ENCODE measurements around the gene NSD2. TPM values are rescaled to one million over a fixed set of nuclear protein-coding genes. Genes with fewer than 3 reads are reported as not detected.

NSD2 gene
- total RNA-seq, 1 experiment from 2014 or later = 136 TPM

- Histone ChIP-seq H3K79me1 (ENCODE audit: insufficient read depth, low read depth, low read length, poor library complexity, severe bottlenecking) (no peaks in the 10 kb centered on the region), H2BK5ac (ENCODE audit: insufficient read length, low read length) (no peak overlapping the region), H3K9me3 (ENCODE audit: control insufficient read depth, low read depth, low read length) (no peaks in the 10 kb centered on the region), H3K14ac (ENCODE audit: insufficient read depth, low read length) (no peak overlapping the region), H3K18ac (ENCODE audit: insufficient read length, low read depth, low read length) (no peak overlapping the region), H3T11ph (ENCODE audit: low read length) (no peak overlapping the region), H3K23ac (ENCODE audit: insufficient read length, low read depth, low read length) (no peak overlapping the region), H3K56ac (ENCODE audit: insufficient read length, low read depth, low read length) (no peak overlapping the region), H3K79me2 (ENCODE audit: insufficient read depth, low read length) (no peaks in the 10 kb centered on the region), H2BK12ac (ENCODE audit: insufficient read length, low read depth, low read length) (no peak overlapping the region), H2BK120ac (ENCODE audit: low read depth, low read length, poor library complexity, severe bottlenecking) (no peak overlapping the region), H2BK20ac (ENCODE audit: low read depth, low read length, poor library complexity, severe bottlenecking) (no peak overlapping the region), H4K5ac (ENCODE audit: insufficient read length, low read depth, low read length) (no peak overlapping the region), H3K4me1 (ENCODE audit: insufficient read depth, low read length) (no peaks in the 10 kb centered on the region), H3K27me3 (ENCODE audit: insufficient read depth, low read length) (no peaks in the 10 kb centered on the region), H3K9ac (ENCODE audit: extremely low read depth, insufficient read length, low read length) (no peak overlapping the region), H4K91ac (ENCODE audit: insufficient read length, low read depth, low read length) (no peak overlapping the region), H2AFZ (ENCODE audit: low read length) (no peak overlapping the region), H4K8ac (replicated peaks; ENCODE audit: insufficient read length, low read depth, low read length) (no peak overlapping the region), H2AK5ac (ENCODE audit: insufficient read length, low read length) (no peak overlapping the region), H3K4me2 (ENCODE audit: insufficient read depth, insufficient read length, low read length) (no peak overlapping the region), H2BK15ac (ENCODE audit: low read depth, low read length) (no peak overlapping the region), H3K27ac (ENCODE audit: insufficient read length, low read depth, low read length) (no peak overlapping the region), H3K23me2 (ENCODE audit: insufficient read length, low read depth, low read length, poor library complexity, severe bottlenecking) (no peaks in the 10 kb centered on the region), H3K4ac (ENCODE audit: low read depth, low read length) (no peak overlapping the region), H4K20me1 (ENCODE audit: control insufficient read depth, insufficient read depth, insufficient read length) (no peaks in the 10 kb centered on the region)
- WGBS (ENCODE audit: extremely low coverage, insufficient read length, low lambda C conversion rate) = no CpG with 5 or more reads among the region's 31 CpGs
- H3K4me1 Mint-ChIP-seq = no peaks in the 10 kb centered on the region
- peak overlapping the region in 1 of 3 experiments; percentile 14; a peak in 2 of 7 replicates for H3K27ac Mint-ChIP-seq
- DNase-seq = no peak
- no peaks in the 10 kb centered on the region for H3K27me3 Mint-ChIP-seq (ENCODE audit: low read depth)
- no peak overlapping the region for H3K4me3 Mint-ChIP-seq
- H3K36me3 Mint-ChIP-seq (ENCODE audit: insufficient read depth in 1 of 3, low read depth in 3 of 3) = peaks cover 21 to 63% (median 42%) of the 10 kb centered on the region in 3 experiments; a peak in 6 of 7 replicates
- no peak for TF ChIP-seq CTCF (conservative IDR thresholded peaks at IDR 0.05)
- H3K9me3 Mint-ChIP-seq = no peaks in the 10 kb centered on the region
Observed at GRCh38 chr4:1841201-1841886, 29.8 kb upstream of the NSD2 start.

Data from H9 (cell line).